ENCODE measurements around the gene OR2S2. TPM values are rescaled to one million over a fixed set of nuclear protein-coding genes. Genes with fewer than 3 reads are reported as not detected.

Gene OR2S2
- total RNA-seq, 6 experiments from 2014 or later: not detected

GRCh38 chr9:35948901-35949318, 9.0 kb downstream of the OR2S2 start:
- intact Hi-C loops (cut with DNase I): no loop called here
- Histone ChIP-seq H3K9me3 (no peaks in the 10 kb centered on the region), H3K27ac (no peak overlapping the region), H3K4me1 (peaks cover 0 to 5% (median 0%) of the 10 kb centered on the region in 4 donors), H3K4me3 (no peak overlapping the region), H3K36me3 (no peaks in the 10 kb centered on the region), H3K27me3 (no peaks in the 10 kb centered on the region)
- WGBS (ENCODE audit: insufficient coverage, low coverage, low lambda C conversion rate, missing lambda C conversion rate): 33% methylated on average over 1 of the region's 2 CpGs
- DNase-seq (no peak), ATAC-seq (peak in 3 of 4 donors; percentile 13 to 44 (median 15))
- TF ChIP-seq CTCF (IDR thresholded peaks at IDR 0.05): no peak
- no peak for TF ChIP-seq POLR2A (IDR thresholded peaks at IDR 0.05)

DNA sequence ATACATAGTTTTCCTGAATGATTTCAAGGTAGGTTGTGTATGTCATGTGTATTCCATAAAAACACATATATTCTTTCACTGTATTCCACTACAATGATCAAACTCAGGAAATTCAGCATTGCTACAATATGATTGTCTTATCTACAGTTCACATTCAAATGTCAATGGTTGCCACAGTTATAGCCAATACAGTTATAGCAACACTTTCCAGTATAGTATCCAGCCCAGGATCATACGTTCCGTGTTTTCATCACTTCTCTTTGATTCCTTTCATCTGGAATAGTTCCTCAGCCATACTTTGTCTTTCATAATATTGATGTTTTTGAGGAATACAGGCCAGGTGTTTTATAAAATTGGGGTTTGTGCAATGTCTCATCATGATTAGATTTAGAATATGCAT, 9.5 kb downstream of the OR2S2 start:
- WGBS (ENCODE audit: insufficient coverage, low coverage, low lambda C conversion rate, missing lambda C conversion rate): 53% methylated on average over 2 of the region's 2 CpGs
- Histone ChIP-seq H3K27me3 (no peaks in the 10 kb centered on the region), H3K9me3 (no peaks in the 10 kb centered on the region), H3K27ac (no peak overlapping the region), H3K36me3 (no peaks in the 10 kb centered on the region), H3K4me1 (peaks cover 0 to 5% (median 0%) of the 10 kb centered on the region in 4 donors), H3K4me3 (no peak overlapping the region)
- intact Hi-C loops (cut with DNase I): no loop called here
- DNase-seq (no peak), ATAC-seq (no peak)
- TF ChIP-seq CTCF (IDR thresholded peaks at IDR 0.05): no peak
- TF ChIP-seq POLR2A (IDR thresholded peaks at IDR 0.05): no peak

- H3K9me3 ChIP-seq: no peaks in the 10 kb centered on the region
- peak overlapping the region in 2 of 3 donors; percentile 29 to 37 for H3K4me3 ChIP-seq
- H3K4me1 ChIP-seq: peaks cover 0 to 14% (median 2%) of the 10 kb centered on the region in 4 donors
- WGBS (ENCODE audit: insufficient coverage, low coverage, low lambda C conversion rate, missing lambda C conversion rate): 25% methylated on average over 10 of the region's 10 CpGs
- peak; percentile 91 to 97 (median 92) for ATAC-seq
- no peak overlapping the region for H3K27ac ChIP-seq
- intact Hi-C loops (cut with DNase I): no loop called here
- DNase-seq: peak; percentile 78 to 85 (median 84)
- TF ChIP-seq CTCF (IDR thresholded peaks at IDR 0.05): peak; percentile 78 to 93 (median 88)
- no peak for TF ChIP-seq POLR2A (IDR thresholded peaks at IDR 0.05)
- no peaks in the 10 kb centered on the region for H3K27me3 ChIP-seq
- H3K36me3 ChIP-seq: no peaks in the 10 kb centered on the region
Measured at GRCh38 chr9:35945341-35946018, 12.5 kb downstream of the OR2S2 start.

GRCh38 chr9:35944841-35945240, 13.1 kb downstream of the OR2S2 start:
- no peak overlapping the region for H3K27ac ChIP-seq
- H3K36me3 ChIP-seq: no peaks in the 10 kb centered on the region
- no peak for DNase-seq
- no peak for ATAC-seq
- peaks cover 0 to 14% (median 2%) of the 10 kb centered on the region in 4 donors for H3K4me1 ChIP-seq
- no peaks in the 10 kb centered on the region for H3K27me3 ChIP-seq
- TF ChIP-seq CTCF (IDR thresholded peaks at IDR 0.05) (no peak), POLR2A (IDR thresholded peaks at IDR 0.05) (no peak)
- intact Hi-C loops (cut with DNase I): loop anchor here in 1 of 2 donors (5.0 kb wide), 1 partner anchor 38 kb away; the partner anchor contains the start of genes HRCT1 and SPAAR
- no peak overlapping the region for H3K4me3 ChIP-seq
- H3K9me3 ChIP-seq: no peaks in the 10 kb centered on the region
- WGBS (ENCODE audit: insufficient coverage, low coverage, low lambda C conversion rate, missing lambda C conversion rate): 73% methylated on average over 3 of the region's 3 CpGs

All from right lobe of liver (tissue), 6 donors.